ENCODE data around the gene MST1.

Gene MST1

DNA sequence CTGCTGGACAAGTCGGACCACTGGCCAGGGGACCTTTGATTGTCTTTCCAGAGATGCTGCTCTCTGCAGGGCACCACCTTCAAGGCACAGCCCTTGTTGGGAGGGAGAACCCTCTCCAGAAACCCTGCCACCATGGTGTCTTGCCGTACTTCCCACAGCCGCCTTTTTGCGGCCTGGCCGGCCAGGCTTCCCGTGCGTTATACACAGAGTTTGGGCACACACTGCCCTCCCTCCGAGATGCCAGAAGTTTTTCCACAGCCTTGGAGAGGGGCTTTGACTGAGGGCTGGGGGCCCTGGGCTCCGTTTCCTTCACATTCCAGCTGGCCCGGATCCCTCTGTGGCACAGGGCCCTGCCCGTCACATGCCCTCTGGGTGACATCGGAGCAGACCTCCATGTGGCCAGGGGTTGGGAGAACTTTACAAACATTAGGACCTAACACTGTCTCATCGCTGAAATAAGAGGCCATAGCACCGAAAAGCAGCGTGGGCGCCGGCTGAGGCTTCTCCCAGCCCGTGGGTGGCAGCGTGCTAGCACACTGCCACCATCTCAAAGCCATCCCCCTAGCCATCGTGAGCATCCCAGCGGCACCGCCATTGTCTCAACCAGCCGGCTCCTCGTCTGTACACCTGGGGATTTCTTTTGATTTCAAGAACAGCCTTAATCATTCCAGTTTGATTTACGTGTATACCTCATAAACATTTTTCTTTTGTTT is 21.4 kb downstream of the MST1 start:
- Histone ChIP-seq H3K79me2 (ENCODE audit: insufficient read depth, low read length) (no peaks in the 10 kb centered on the region), H3K4me3 (ENCODE audit: low read depth in 1 of 2, low read length in 2 of 2) (no peak overlapping the region), H3K27ac (ENCODE audit: low read length) (no peak overlapping the region), H3K36me3 (ENCODE audit: insufficient read depth, low read length) (no peaks in the 10 kb centered on the region), H3K27me3 (ENCODE audit: insufficient read depth, low read length, poor library complexity) (no peaks in the 10 kb centered on the region), H3K9me3 (ENCODE audit: insufficient read depth, low read length, severe bottlenecking) (no peaks in the 10 kb centered on the region), H3K4me1 (ENCODE audit: insufficient read depth, low read length) (peaks cover 7% of the 10 kb centered on the region; the same call in 1 of the 2 replicates), H2AFZ (ENCODE audit: low read depth, low read length) (no peak overlapping the region), H3K9ac (ENCODE audit: low read depth, low read length) (no peak overlapping the region), H3K4me2 (ENCODE audit: insufficient read depth, low read length) (no peak overlapping the region), H4K20me1 (ENCODE audit: insufficient read depth, low read length) (peaks cover 7% of the 10 kb centered on the region; the same call in 1 of the 2 replicates)
- TF ChIP-seq CTCF (IDR thresholded peaks at IDR 0.05; ENCODE audit: borderline replicate concordance, extremely low read depth, low read length, poor library complexity, severe bottlenecking) (no peak), EZH2 (IDR thresholded peaks at IDR 0.05; ENCODE audit: borderline replicate concordance, low read depth, low read length, severe bottlenecking) (no peak)
- ATAC-seq (ENCODE audit: insufficient read depth, low read depth) (no peak), DNase-seq (no peak)

DNA sequence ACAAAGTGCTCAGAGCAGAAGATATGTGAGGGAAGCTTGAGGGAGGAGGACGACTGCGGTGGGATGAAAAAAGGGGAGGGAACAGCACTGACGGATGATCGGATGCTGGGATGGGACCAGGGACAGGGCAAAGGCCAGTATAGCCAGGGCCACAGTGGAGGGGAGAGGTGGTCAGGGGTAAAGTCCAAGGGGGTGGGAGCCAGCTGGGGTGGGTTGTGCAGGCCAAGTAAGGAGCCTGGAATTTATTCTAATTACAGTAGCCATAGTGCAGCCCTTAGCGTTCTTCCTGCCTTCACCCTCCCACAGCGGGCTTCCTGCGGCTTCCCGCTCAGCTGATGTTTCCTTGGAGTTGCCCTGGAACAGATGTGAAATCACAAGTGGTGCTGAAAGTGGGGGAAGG is 22.7 kb downstream of the MST1 start:
- Histone ChIP-seq H3K4me2 (ENCODE audit: insufficient read depth, low read length) (no peak overlapping the region), H2AFZ (ENCODE audit: low read depth, low read length) (no peak overlapping the region), H4K20me1 (ENCODE audit: insufficient read depth, low read length) (peaks cover 6% of the 10 kb centered on the region; the same call in 1 of the 2 replicates), H3K79me2 (ENCODE audit: insufficient read depth, low read length) (no peaks in the 10 kb centered on the region), H3K9me3 (ENCODE audit: insufficient read depth, low read length, severe bottlenecking) (no peaks in the 10 kb centered on the region), H3K36me3 (ENCODE audit: insufficient read depth, low read length) (no peaks in the 10 kb centered on the region), H3K27me3 (ENCODE audit: insufficient read depth, low read length, poor library complexity) (no peaks in the 10 kb centered on the region), H3K27ac (ENCODE audit: low read length) (no peak overlapping the region), H3K4me3 (ENCODE audit: low read depth in 1 of 2, low read length in 2 of 2) (no peak overlapping the region), H3K4me1 (ENCODE audit: insufficient read depth, low read length) (no peaks in the 10 kb centered on the region), H3K9ac (ENCODE audit: low read depth, low read length) (no peak overlapping the region)
- DNase-seq, result no peak
- no peak for ATAC-seq (ENCODE audit: insufficient read depth, low read depth)
- TF ChIP-seq CTCF (IDR thresholded peaks at IDR 0.05; ENCODE audit: borderline replicate concordance, extremely low read depth, low read length, poor library complexity, severe bottlenecking) (no peak), EZH2 (IDR thresholded peaks at IDR 0.05; ENCODE audit: borderline replicate concordance, low read depth, low read length, severe bottlenecking) (no peak)

- Histone ChIP-seq H3K4me3 (ENCODE audit: low read depth in 1 of 2, low read length in 2 of 2) (no peak overlapping the region), H3K27ac (ENCODE audit: low read length) (no peak overlapping the region), H3K9me3 (ENCODE audit: insufficient read depth, low read length, severe bottlenecking) (no peaks in the 10 kb centered on the region), H3K9ac (ENCODE audit: low read depth, low read length) (no peak overlapping the region), H3K4me1 (ENCODE audit: insufficient read depth, low read length) (no peaks in the 10 kb centered on the region), H2AFZ (ENCODE audit: low read depth, low read length) (no peak overlapping the region), H3K36me3 (ENCODE audit: insufficient read depth, low read length) (no peaks in the 10 kb centered on the region), H3K79me2 (ENCODE audit: insufficient read depth, low read length) (no peaks in the 10 kb centered on the region), H4K20me1 (ENCODE audit: insufficient read depth, low read length) (peaks cover 4% of the 10 kb centered on the region; the same call in 1 of the 2 replicates), H3K4me2 (ENCODE audit: insufficient read depth, low read length) (no peak overlapping the region), H3K27me3 (ENCODE audit: insufficient read depth, low read length, poor library complexity) (no peaks in the 10 kb centered on the region)
- ATAC-seq (ENCODE audit: insufficient read depth, low read depth), result no peak
- TF ChIP-seq EZH2 (IDR thresholded peaks at IDR 0.05; ENCODE audit: borderline replicate concordance, low read depth, low read length, severe bottlenecking), result no peak
- no peak for TF ChIP-seq CTCF (IDR thresholded peaks at IDR 0.05; ENCODE audit: borderline replicate concordance, extremely low read depth, low read length, poor library complexity, severe bottlenecking)
- DNase-seq, result no peak
Measured at GRCh38 chr3:49665822-49666519, 23.3 kb downstream of the MST1 start.

All from DND-41 (cell line).